ENCODE measurements around the gene HECW1.

- TF ChIP-seq TAF1 (IDR thresholded peaks at IDR 0.05; ENCODE audit: borderline replicate concordance, insufficient read depth, low read length) (no peak), SIN3A (IDR thresholded peaks at IDR 0.05; ENCODE audit: borderline replicate concordance, insufficient read depth, low read length) (no peak)
- TF ChIP-seq, protein P1, sequence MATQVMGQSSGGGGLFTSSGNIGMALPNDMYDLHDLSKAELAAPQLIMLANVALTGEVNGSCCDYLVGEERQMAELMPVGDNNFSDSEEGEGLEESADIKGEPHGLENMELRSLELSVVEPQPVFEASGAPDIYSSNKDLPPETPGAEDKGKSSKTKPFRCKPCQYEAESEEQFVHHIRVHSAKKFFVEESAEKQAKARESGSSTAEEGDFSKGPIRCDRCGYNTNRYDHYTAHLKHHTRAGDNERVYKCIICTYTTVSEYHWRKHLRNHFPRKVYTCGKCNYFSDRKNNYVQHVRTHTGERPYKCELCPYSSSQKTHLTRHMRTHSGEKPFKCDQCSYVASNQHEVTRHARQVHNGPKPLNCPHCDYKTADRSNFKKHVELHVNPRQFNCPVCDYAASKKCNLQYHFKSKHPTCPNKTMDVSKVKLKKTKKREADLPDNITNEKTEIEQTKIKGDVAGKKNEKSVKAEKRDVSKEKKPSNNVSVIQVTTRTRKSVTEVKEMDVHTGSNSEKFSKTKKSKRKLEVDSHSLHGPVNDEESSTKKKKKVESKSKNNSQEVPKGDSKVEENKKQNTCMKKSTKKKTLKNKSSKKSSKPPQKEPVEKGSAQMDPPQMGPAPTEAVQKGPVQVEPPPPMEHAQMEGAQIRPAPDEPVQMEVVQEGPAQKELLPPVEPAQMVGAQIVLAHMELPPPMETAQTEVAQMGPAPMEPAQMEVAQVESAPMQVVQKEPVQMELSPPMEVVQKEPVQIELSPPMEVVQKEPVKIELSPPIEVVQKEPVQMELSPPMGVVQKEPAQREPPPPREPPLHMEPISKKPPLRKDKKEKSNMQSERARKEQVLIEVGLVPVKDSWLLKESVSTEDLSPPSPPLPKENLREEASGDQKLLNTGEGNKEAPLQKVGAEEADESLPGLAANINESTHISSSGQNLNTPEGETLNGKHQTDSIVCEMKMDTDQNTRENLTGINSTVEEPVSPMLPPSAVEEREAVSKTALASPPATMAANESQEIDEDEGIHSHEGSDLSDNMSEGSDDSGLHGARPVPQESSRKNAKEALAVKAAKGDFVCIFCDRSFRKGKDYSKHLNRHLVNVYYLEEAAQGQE (IDR thresholded peaks at IDR 0.05; ENCODE audit: insufficient read depth in 1 of 2, low read depth in 2 of 2, low read length in 2 of 2): no peak
Measured at GRCh38 chr7:43353902-43354301, 241.5 kb downstream of the HECW1 start.
